ENCODE data around the gene RAPGEF3.

- TF ChIP-seq POLR2A (IDR thresholded peaks at IDR 0.05; ENCODE audit: low read length): no peak
- no peak for TF ChIP-seq GATA1 (IDR thresholded peaks at IDR 0.05; ENCODE audit: low read depth, low read length)
Measured at GRCh38 chr12:47739297-47739696, 19.4 kb downstream of the RAPGEF3 start.

Data from erythroblast (primary cell).